ENCODE results near the gene LRRC7.

- TF ChIP-seq CTCF (IDR thresholded peaks at IDR 0.05) (no peak), MAX (IDR thresholded peaks at IDR 0.05; ENCODE audit: low read depth) (no peak), GATA2 (CRISPR knock-in tag; IDR thresholded peaks at IDR 0.05) (no peak), TCF12 (IDR thresholded peaks at IDR 0.05) (no peak), USF2 (IDR thresholded peaks at IDR 0.05; ENCODE audit: borderline replicate concordance, low read depth, low read length) (no peak), MEF2A (IDR thresholded peaks at IDR 0.05; ENCODE audit: borderline replicate concordance, low read depth) (no peak), POLR2AphosphoS5 (IDR thresholded peaks at IDR 0.05; ENCODE audit: low read depth, low read length) (no peak), ZBTB33 (IDR thresholded peaks at IDR 0.05; ENCODE audit: borderline replicate concordance, low read depth) (no peak), RCOR1 (IDR thresholded peaks at IDR 0.05; ENCODE audit: low read length) (no peak)
Observed at GRCh38 chr1:69993810-69994209, 426.1 kb downstream of the LRRC7 start.

Measured in SK-N-SH (cell line).